PFSK-1 (cell line): ENCODE data around the gene GNG10.

Source experiments
- FOXP2 ChIP-seq: optimal IDR thresholded peaks from 2 replicates; pipeline ENCODE3; 2011; ENCODE audit warnings: borderline replicate concordance, control low read depth, inconsistent platforms; ENCODE audit not compliant: insufficient read depth; ENCODE audit errors: extremely low read length, extremely low read depth
- POLR2AphosphoS5 ChIP-seq: IDR thresholded peaks from 2 replicates; pipeline ENCODE4 v1.6.1; 2012; ENCODE audit warnings: low read depth, mild to moderate bottlenecking, control low read depth, low read length, moderate library complexity
- SIN3A ChIP-seq: IDR thresholded peaks from 2 replicates; pipeline ENCODE4 v1.6.1; 2012; ENCODE audit warnings: mild to moderate bottlenecking, low read length, moderate library complexity, borderline replicate concordance; ENCODE audit not compliant: insufficient read depth
- TAF1 ChIP-seq: IDR thresholded peaks from 2 replicates; pipeline ENCODE4 v1.6.1; 2012; ENCODE audit warnings: low read length, control low read depth, borderline replicate concordance; ENCODE audit not compliant: insufficient read depth
- TF ChIP-seq, protein P1 (sequence below), 2 experiments: IDR thresholded peaks; 2 replicates each; pipeline versions ENCODE4 v1.6.1 to v1.8.0; 2011 to 2012; ENCODE audit warnings: low read depth in 2 of 2, low read length in 2 of 2, control low read depth in 1 of 2, inconsistent platforms in 1 of 2, mild to moderate bottlenecking in 1 of 2, moderate library complexity in 1 of 2; ENCODE audit not compliant: insufficient read depth in 1 of 2

Gene GNG10

GRCh38 chr9:111644195-111644772 is 17.1 kb upstream of the GNG10 start:
- TF ChIP-seq TAF1 = no peak
- TF ChIP-seq, protein P1, sequence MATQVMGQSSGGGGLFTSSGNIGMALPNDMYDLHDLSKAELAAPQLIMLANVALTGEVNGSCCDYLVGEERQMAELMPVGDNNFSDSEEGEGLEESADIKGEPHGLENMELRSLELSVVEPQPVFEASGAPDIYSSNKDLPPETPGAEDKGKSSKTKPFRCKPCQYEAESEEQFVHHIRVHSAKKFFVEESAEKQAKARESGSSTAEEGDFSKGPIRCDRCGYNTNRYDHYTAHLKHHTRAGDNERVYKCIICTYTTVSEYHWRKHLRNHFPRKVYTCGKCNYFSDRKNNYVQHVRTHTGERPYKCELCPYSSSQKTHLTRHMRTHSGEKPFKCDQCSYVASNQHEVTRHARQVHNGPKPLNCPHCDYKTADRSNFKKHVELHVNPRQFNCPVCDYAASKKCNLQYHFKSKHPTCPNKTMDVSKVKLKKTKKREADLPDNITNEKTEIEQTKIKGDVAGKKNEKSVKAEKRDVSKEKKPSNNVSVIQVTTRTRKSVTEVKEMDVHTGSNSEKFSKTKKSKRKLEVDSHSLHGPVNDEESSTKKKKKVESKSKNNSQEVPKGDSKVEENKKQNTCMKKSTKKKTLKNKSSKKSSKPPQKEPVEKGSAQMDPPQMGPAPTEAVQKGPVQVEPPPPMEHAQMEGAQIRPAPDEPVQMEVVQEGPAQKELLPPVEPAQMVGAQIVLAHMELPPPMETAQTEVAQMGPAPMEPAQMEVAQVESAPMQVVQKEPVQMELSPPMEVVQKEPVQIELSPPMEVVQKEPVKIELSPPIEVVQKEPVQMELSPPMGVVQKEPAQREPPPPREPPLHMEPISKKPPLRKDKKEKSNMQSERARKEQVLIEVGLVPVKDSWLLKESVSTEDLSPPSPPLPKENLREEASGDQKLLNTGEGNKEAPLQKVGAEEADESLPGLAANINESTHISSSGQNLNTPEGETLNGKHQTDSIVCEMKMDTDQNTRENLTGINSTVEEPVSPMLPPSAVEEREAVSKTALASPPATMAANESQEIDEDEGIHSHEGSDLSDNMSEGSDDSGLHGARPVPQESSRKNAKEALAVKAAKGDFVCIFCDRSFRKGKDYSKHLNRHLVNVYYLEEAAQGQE (IDR thresholded peaks at IDR 0.05; ENCODE audit: insufficient read depth in 1 of 2, low read depth in 2 of 2, low read length in 2 of 2) = no peak
- TF ChIP-seq POLR2AphosphoS5 = no peak
- TF ChIP-seq SIN3A = no peak
- TF ChIP-seq FOXP2 = no peak

DNA sequence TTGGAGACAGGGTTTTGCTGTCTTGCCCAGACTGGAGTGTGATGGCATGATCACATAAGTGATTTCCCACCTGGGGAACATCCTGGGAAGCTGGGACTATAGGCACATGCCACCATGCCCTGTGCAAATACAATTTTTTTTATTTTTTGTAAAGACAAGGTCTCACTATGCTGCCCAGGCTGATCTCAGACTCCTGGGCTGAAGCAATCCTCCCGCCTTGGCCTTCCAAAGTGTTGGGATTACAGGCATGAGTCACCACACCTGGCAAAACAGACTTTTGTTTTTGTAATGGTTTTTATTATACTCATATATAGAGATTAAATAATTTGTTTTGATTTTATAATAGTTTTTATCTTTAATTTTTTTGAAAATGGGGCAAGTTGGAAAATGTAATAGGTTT is 15.6 kb upstream of the GNG10 start:
- no peak for TF ChIP-seq TAF1
- no peak for TF ChIP-seq SIN3A
- TF ChIP-seq POLR2AphosphoS5 = no peak
- no peak for TF ChIP-seq FOXP2
- TF ChIP-seq, protein P1 (IDR thresholded peaks at IDR 0.05; ENCODE audit: insufficient read depth in 1 of 2, low read depth in 2 of 2, low read length in 2 of 2) = no peak

- no peak for TF ChIP-seq TAF1
- no peak for TF ChIP-seq SIN3A
- no peak for TF ChIP-seq POLR2AphosphoS5
- no peak for TF ChIP-seq FOXP2
- TF ChIP-seq, protein P1 (IDR thresholded peaks at IDR 0.05; ENCODE audit: insufficient read depth in 1 of 2, low read depth in 2 of 2, low read length in 2 of 2) = no peak
These were observed 15.0 kb upstream of the GNG10 start for GRCh38 chr9:111646417-111646816.

DNA sequence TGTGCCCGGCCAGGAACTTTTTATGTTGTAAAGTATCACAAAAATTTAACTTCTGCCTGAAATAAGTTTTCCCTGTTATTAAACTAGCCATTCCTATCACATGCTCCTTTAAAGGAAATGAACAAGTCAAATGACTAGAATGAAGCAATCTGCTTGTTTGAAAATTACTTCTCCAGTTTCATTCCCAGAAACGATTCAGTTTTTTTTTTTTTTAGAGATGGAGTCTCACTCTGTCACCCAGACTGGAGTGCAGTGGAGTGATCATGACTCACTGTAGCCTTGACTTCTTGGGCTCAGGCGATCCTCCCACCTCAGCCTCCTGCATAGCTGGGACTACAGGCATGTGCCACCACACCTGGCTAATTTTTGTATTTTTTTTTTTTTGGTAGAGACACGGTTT is 13.3 kb upstream of the GNG10 start:
- TF ChIP-seq POLR2AphosphoS5 = no peak
- no peak for TF ChIP-seq SIN3A
- TF ChIP-seq, protein P1 (IDR thresholded peaks at IDR 0.05; ENCODE audit: insufficient read depth in 1 of 2, low read depth in 2 of 2, low read length in 2 of 2) = no peak

- TF ChIP-seq, protein P1 (IDR thresholded peaks at IDR 0.05; ENCODE audit: insufficient read depth in 1 of 2, low read depth in 2 of 2, low read length in 2 of 2) = no peak
- TF ChIP-seq TAF1 (no peak), FOXP2 (no peak), POLR2AphosphoS5 (no peak), SIN3A (no peak)
These were observed 12.4 kb upstream of the GNG10 start for GRCh38 chr9:111649016-111649415.
